Measurements from ENCODE around the gene YAE1.

The YAE1 gene

DNA sequence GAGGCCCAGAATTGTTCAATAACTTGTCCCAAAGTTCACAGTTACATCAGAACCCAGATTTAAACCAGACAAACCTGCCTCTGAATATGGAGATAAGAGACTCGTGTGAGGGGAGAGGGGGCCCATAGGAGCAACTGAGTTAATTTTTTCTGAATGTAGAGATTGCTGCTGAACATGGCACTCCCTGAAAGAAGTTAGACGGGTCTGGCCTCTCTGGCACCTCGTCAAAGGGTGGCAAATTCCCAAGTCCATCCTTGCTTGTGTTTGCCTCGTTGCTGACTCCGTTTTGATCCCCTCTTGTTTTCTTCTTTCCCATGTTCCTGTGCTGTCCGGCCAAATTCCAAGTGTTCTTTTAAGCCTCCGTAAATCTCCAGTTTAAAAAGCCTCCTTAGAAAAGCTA is 35.2 kb upstream of the YAE1 start:
- H2AFZ ChIP-seq (ENCODE audit: low read depth, low read length, severe bottlenecking), result no peak overlapping the region
- no peaks in the 10 kb centered on the region for H3K27me3 ChIP-seq (ENCODE audit: low read length)
- H3K9ac ChIP-seq (ENCODE audit: low read length), result no peak overlapping the region
- no peak overlapping the region for H3K4me2 ChIP-seq (ENCODE audit: low read depth, low read length, poor library complexity, severe bottlenecking)
- H3K9me2 ChIP-seq (replicated peaks; ENCODE audit: insufficient read depth, low read length), result no peaks in the 10 kb centered on the region
- no peak for TF ChIP-seq EZH2phosphoT487 (conservative IDR thresholded peaks at IDR 0.05; ENCODE audit: low read length)
- TF ChIP-seq, protein P1, sequence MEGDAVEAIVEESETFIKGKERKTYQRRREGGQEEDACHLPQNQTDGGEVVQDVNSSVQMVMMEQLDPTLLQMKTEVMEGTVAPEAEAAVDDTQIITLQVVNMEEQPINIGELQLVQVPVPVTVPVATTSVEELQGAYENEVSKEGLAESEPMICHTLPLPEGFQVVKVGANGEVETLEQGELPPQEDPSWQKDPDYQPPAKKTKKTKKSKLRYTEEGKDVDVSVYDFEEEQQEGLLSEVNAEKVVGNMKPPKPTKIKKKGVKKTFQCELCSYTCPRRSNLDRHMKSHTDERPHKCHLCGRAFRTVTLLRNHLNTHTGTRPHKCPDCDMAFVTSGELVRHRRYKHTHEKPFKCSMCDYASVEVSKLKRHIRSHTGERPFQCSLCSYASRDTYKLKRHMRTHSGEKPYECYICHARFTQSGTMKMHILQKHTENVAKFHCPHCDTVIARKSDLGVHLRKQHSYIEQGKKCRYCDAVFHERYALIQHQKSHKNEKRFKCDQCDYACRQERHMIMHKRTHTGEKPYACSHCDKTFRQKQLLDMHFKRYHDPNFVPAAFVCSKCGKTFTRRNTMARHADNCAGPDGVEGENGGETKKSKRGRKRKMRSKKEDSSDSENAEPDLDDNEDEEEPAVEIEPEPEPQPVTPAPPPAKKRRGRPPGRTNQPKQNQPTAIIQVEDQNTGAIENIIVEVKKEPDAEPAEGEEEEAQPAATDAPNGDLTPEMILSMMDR (IDR thresholded peaks at IDR 0.05; ENCODE audit: insufficient read depth, low read length, poor library complexity, severe bottlenecking), result no peak
- H4K20me1 ChIP-seq (ENCODE audit: low read depth, low read length), result no peaks in the 10 kb centered on the region
- no peak overlapping the region for H3K27ac ChIP-seq (ENCODE audit: low read depth, low read length)
- no peak overlapping the region for H3K4me3 ChIP-seq (ENCODE audit: insufficient read depth, low read length, poor library complexity, severe bottlenecking)
- no peaks in the 10 kb centered on the region for H3F3A ChIP-seq (ENCODE audit: insufficient read depth)
- no peaks in the 10 kb centered on the region for H3K36me3 ChIP-seq (ENCODE audit: low read length)
- H3K79me2 ChIP-seq (ENCODE audit: insufficient read depth, low read length), result no peaks in the 10 kb centered on the region
- H3K9me3 ChIP-seq (ENCODE audit: insufficient read depth, low read length), result no peaks in the 10 kb centered on the region

DNA sequence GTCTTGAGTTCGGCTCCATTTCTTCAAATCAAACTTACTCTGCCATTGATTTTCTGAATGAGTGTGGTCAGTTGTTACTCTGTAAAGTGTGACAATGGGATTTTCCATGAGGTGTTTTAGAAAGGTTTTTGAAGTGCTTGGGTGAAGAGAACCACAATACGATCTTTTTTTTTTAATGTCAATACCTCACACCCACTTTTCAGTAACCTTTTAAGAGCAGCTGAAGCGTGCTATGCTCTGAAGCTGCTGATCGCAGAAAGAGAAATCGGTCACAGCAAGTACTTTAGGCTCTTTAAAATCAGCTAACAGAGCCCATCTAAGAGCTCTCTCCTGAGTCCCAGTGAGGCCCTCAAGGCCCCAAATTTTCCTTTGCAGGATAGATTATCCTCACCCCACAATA is 34.4 kb upstream of the YAE1 start:
- Histone ChIP-seq H3K27me3 (ENCODE audit: low read length) (no peaks in the 10 kb centered on the region), H3K9me2 (replicated peaks; ENCODE audit: insufficient read depth, low read length) (no peaks in the 10 kb centered on the region), H3K9me3 (ENCODE audit: insufficient read depth, low read length) (no peaks in the 10 kb centered on the region), H3K27ac (ENCODE audit: low read depth, low read length) (no peak overlapping the region), H3K79me2 (ENCODE audit: insufficient read depth, low read length) (no peaks in the 10 kb centered on the region), H3K9ac (ENCODE audit: low read length) (no peak overlapping the region), H3K36me3 (ENCODE audit: low read length) (no peaks in the 10 kb centered on the region), H3K4me3 (ENCODE audit: insufficient read depth, low read length, poor library complexity, severe bottlenecking) (no peak overlapping the region), H3K4me2 (ENCODE audit: low read depth, low read length, poor library complexity, severe bottlenecking) (no peak overlapping the region), H4K20me1 (ENCODE audit: low read depth, low read length) (no peaks in the 10 kb centered on the region), H2AFZ (ENCODE audit: low read depth, low read length, severe bottlenecking) (no peak overlapping the region), H3F3A (ENCODE audit: insufficient read depth) (no peaks in the 10 kb centered on the region)
- TF ChIP-seq, protein P1 (IDR thresholded peaks at IDR 0.05; ENCODE audit: insufficient read depth, low read length, poor library complexity, severe bottlenecking), result no peak
- no peak for TF ChIP-seq EZH2phosphoT487 (conservative IDR thresholded peaks at IDR 0.05; ENCODE audit: low read length)

DNA sequence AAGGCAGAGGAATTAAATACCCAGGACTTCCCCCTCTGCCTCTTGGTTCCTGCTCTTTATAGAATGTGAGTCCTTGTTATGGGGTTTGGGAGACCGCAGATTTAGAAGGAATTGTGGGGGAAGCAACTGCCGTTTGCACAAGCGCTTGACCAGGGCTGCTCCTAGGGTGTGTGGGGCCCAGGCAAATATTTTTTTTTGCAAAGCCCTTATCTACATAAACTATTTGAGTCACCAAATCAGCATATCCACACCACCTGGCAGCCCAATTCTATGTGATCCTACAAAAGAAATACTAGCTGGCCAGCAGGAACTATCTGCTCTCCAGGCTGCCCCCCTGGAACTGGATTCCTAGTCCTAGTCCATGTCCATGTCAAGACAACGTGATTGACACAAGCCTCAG is 33.4 kb upstream of the YAE1 start:
- no peaks in the 10 kb centered on the region for H3K27me3 ChIP-seq (ENCODE audit: low read length)
- H3K4me2 ChIP-seq (ENCODE audit: low read depth, low read length, poor library complexity, severe bottlenecking), result no peak overlapping the region
- no peaks in the 10 kb centered on the region for H3K9me2 ChIP-seq (replicated peaks; ENCODE audit: insufficient read depth, low read length)
- H3K9ac ChIP-seq (ENCODE audit: low read length), result no peak overlapping the region
- H3K79me2 ChIP-seq (ENCODE audit: insufficient read depth, low read length), result no peaks in the 10 kb centered on the region
- no peak overlapping the region for H3K27ac ChIP-seq (ENCODE audit: low read depth, low read length)
- H3K9me3 ChIP-seq (ENCODE audit: insufficient read depth, low read length), result no peaks in the 10 kb centered on the region
- TF ChIP-seq, protein P1 (IDR thresholded peaks at IDR 0.05; ENCODE audit: insufficient read depth, low read length, poor library complexity, severe bottlenecking), result no peak
- TF ChIP-seq EZH2phosphoT487 (conservative IDR thresholded peaks at IDR 0.05; ENCODE audit: low read length), result no peak
- H3F3A ChIP-seq (ENCODE audit: insufficient read depth), result no peaks in the 10 kb centered on the region
- H3K36me3 ChIP-seq (ENCODE audit: low read length), result no peaks in the 10 kb centered on the region
- no peak overlapping the region for H2AFZ ChIP-seq (ENCODE audit: low read depth, low read length, severe bottlenecking)
- no peak overlapping the region for H3K4me3 ChIP-seq (ENCODE audit: insufficient read depth, low read length, poor library complexity, severe bottlenecking)
- no peaks in the 10 kb centered on the region for H4K20me1 ChIP-seq (ENCODE audit: low read depth, low read length)

All from SU-DHL-6 (cell line).